Activated gamma-delta T cell treated with anti-CD3 and anti-CD28 coated beads, Interleukin-2, amount 50 U/mL, for 16 hours (primary cell): ENCODE results near the gene PDGFB.

ENCODE experiments used
- DNase-seq: peaks from one replicate; pipeline ENCODE4 v3.0.0-alpha.2; 2020; ENCODE audit warnings: low read depth

The PDGFB gene

GRCh38 chr22:39244496-39245129 is at the start of gene PDGFB:
Gene PDGFB, minus strand, starts transcription at chr22:39244982. Its CDS starts 1,019 bp downstream, at chr22:39243963.
- no peak for DNase-seq

- DNase-seq, result no peak
These were observed 49.1 kb upstream of the PDGFB start for GRCh38 chr22:39293766-39294368.

DNA sequence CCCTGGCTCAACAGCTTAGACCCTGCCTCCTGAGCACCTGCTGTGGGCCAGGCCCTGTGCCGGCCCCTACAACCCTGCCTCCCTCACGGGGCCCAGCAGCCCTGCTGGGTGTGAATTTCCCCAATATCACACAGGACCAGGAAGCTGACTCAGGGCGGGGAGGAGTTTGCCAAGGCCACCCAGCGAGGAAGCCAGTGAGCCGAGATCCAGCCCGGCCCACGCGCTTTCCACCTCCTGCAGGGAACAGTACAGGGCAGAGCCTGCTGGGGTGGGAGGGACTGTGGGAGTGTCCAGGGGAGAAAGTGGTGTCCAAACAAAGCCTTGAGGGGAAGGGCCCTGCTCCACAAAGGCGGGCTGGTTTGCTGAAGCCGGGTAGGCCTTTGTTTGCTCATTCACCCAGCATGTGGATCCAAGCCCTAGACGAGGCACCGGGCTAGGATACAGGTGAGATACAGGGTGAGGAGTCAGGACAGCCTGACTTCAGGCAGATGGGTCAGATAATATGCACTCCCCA is 47.8 kb upstream of the PDGFB start:
- DNase-seq, result no peak

DNA sequence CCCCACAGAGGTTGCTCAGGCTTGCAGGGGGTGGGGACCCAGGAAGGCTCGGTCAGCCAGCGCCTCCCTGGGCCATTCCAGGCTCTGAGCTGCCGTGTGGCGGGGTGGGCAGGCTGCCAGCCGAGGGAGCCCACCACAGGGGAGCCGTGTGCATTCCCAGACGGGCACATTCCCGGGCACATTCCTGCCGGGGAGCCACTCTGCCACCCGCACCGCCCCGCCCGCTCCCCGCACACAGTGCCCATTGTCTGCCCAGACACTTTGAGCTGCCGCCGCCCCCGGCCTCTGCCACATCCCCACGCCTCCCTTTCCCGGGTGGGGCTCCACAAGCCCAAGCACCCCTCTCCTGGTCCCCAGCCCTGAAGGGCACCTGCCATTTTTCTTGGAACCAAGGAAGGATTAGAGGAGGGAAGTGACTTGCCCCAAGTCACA is 47.3 kb upstream of the PDGFB start:
- DNase-seq, result no peak

DNA sequence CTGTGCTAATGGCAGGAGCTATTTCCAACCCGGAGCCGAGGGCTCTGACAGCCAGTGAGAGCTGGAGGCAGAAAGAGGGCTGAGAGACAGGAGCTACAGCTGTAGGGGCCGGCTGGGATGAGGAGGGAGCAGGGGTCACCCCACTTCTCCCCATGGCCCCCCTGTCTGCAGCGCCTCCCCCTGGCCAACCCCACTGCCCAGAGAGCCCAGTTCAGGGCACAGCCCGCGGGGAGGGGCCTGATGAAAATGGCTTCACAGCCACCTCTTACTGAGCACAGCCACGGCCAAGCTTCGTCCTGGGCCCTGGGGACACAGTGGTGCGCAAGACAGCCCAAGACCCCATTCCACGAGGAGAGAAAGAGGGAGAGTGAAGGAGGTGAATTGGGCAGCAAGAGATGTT is 46.7 kb upstream of the PDGFB start:
- DNase-seq, result no peak

- no peak for DNase-seq
These were observed 46.0 kb upstream of the PDGFB start for GRCh38 chr22:39290724-39291161.

GRCh38 chr22:39289975-39290720 is 45.4 kb upstream of the PDGFB start:
- no peak for DNase-seq

- DNase-seq, result no peak
These were observed 44.8 kb upstream of the PDGFB start for GRCh38 chr22:39289533-39289932.

DNA sequence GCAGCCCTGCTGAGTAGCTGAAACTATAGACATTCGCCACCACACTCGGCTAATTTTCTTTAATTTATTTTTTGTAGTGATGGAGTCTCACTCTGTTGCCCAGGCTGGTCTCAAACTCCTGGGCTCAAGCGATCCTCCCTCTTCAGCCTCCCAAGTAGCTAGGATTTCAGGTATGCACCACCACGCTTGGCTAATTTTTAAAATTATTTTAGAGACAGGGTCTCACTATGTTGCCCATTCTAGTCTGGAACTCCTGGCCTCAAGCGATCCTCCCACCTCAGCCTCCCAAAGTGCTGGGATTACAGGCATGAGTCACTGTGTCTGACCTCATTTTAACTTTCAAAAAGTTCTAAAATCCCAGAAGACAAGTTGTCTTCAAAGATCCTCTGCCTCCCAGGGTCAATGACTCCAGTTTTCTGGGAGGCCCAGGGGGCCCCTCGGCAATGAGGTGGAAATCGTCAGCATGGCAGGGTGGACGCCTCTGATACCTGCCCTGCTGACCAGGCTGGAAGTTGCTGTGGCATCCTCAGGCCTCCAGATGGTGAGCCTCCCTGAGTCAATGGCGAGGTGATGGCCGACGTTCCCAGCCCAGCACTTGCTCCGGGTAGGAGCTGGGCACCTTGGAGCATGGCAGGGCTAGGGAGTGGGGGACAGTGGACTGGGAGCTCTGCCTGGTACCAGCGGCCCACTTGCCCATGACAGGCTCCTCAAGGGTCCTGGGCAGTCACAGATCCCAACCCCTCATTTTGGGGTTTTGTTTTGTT is 43.5 kb upstream of the PDGFB start:
- DNase-seq, result no peak

DNA sequence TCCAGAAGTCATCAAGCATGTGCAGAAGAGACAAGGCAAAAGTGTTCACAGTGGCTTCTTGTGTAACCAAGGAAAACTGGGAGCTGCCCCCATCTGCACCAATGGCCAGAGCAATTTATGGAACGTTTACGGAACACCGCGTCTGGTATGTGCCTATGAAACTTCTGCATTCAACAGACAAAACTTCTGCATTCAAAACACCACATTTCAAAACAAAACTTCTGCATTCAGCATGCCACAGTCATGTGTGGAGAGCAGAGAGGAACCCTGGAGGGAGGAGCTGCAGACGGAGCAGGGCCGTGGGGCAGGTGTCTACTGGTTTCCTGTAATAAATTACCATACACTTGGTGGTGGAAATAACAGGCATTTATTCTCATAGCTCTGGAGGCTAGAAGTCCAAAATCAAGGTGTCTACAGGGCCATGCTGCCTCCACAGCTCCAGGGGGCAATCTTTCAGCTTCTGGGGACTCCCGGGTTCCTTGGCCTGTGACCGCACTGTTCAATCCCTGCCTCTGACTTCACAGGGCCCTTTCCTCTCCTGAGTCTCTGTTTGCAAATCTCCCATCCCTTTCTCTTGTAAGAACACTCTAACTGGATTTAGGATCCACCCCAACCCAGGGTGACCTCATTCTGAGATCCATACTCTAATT is 42.4 kb upstream of the PDGFB start:
- no peak for DNase-seq

DNA sequence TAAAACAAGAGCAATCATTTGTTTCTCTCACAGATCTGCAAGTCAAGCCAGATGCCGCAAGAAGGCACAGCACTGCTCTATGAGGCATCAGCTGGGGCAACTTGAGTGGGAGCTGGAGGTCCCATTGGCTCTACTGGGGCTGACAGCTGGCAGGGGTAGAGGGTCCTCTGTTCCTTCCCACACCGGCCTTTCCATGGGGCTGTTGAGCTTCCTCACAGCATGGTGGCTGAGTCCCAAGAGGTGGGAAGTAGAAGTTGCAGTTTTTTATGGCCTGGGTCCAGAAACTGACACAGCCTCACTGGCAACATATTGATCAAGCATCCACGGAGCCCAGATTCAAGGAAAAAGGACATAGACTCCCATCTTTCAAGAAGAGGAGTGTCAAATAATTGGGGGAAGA is 40.2 kb upstream of the PDGFB start:
- DNase-seq, result no peak

GRCh38 chr22:39284142-39284980 is 39.6 kb upstream of the PDGFB start:
- no peak for DNase-seq

GRCh38 chr22:39283322-39284141 is 38.8 kb upstream of the PDGFB start:
- no peak for DNase-seq

DNA sequence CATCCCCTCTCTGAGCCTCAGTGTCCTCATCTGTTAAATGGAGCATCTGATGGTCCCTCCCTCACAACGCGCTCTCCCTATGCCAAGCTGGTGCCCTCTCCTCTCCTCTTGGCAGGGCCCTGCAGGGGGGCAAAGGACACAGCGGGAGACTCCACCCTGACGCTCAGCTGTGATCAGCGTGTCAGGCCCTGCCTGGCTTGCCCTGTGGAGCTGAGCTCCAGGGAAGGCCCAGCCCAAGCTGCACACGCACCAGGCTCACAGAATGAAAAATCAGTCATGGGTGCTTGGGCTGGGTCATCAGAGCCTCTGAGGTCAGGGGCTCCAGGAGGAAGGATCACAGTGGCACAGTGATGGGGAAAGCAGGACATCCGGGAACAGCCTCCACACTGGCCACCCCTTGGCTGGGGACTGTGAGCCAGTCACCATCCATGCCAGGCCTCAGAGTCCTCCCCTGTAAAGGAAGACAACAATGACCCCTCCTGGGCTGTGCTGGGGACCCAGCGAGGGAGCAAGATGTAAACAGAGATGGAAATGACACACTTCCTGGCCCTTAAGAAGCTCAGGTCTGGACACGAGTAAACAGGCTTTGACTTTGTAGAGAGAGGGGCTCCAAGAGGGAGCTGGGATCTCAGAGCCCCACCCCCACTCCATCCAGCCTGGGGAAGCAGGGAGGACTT is 38.0 kb upstream of the PDGFB start:
- no peak for DNase-seq

GRCh38 chr22:39281126-39281525 is 36.3 kb upstream of the PDGFB start:
- no peak for DNase-seq

DNA sequence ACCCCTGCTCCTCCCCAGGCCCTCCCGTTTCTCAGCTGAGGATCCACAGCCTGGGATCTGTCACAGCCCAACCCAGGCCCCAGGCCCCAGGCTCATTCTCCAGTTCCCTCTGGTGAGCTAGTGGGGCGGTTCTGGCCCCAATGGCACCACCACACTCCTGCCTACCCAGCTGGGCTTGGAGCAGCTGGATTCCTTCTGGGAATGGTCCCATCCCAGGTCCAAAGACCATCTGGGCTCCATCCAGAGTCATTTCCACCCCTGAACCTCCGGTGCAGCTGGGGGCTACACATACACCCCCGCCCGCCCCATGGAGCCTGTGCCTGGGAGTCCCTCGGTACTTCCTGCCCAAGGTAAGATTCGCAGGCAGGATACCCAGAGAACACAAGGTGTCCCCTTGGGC is 35.5 kb upstream of the PDGFB start:
- no peak for DNase-seq

GRCh38 chr22:39279170-39279850 is 34.5 kb upstream of the PDGFB start:
- no peak for DNase-seq

- DNase-seq, result no peak
These were observed 33.3 kb upstream of the PDGFB start for GRCh38 chr22:39278040-39278439.

GRCh38 chr22:39277142-39277607 is 32.4 kb upstream of the PDGFB start:
- no peak for DNase-seq
